HUES6 (cell line): ENCODE data around the gene SIK2.

Source experiments
- H3K27ac ChIP-seq: 2 replicates; pipeline ENCODE4 v1.7.0; 2013; ENCODE audit warnings: low read depth, mild to moderate bottlenecking, low read length, inconsistent platforms
- H3K27me3 ChIP-seq: 2 replicates; pipeline ENCODE4 v1.6.1; 2013; ENCODE audit warnings: low read length; ENCODE audit not compliant: control insufficient read depth, insufficient read depth
- H3K36me3 ChIP-seq: 2 replicates; pipeline ENCODE4 v1.6.1; 2013; ENCODE audit warnings: low read length; ENCODE audit not compliant: control insufficient read depth, insufficient read depth
- H3K4me1 ChIP-seq: 2 replicates; pipeline ENCODE4 v1.6.1; 2013; ENCODE audit warnings: low read length; ENCODE audit not compliant: control insufficient read depth, insufficient read depth
- H3K4me3 ChIP-seq: 2 replicates; pipeline ENCODE4 v1.5.1; 2013; ENCODE audit warnings: low read depth, low read length
- H3K9ac ChIP-seq: one replicate; pipeline ENCODE4 v1.6.1; 2013; ENCODE audit warnings: mild to moderate bottlenecking, low read length
- H3K9me3 ChIP-seq: 2 replicates; pipeline ENCODE4 v1.6.1; 2013; ENCODE audit warnings: low read depth, low read length; ENCODE audit not compliant: control insufficient read depth, insufficient read depth

Gene SIK2

DNA sequence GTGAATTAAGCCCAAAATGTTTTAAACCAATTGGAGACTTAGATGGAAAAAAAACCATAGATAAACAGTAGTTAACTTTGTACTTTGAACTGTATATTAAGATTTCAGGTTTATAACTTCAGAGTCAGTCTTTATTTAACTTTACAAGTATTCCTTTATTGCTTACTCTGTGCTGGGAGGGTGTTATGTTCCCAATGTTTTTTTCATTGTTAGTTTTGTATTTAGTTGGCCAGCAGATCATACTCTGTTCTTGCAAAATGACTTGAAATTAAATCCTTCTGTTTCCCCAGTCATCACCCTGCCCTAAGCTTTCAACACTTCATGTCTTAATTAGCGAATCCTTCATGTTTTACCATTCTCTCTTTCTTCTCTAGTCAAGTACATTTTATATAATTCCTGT lies 25.3 kb downstream of the SIK2 start:
- no peak overlapping the region for H3K4me3 ChIP-seq
- no peaks in the 10 kb centered on the region for H3K9me3 ChIP-seq
- no peaks in the 10 kb centered on the region for H3K4me1 ChIP-seq
- no peaks in the 10 kb centered on the region for H3K27me3 ChIP-seq
- H3K36me3 ChIP-seq: no peaks in the 10 kb centered on the region
- no peak overlapping the region for H3K9ac ChIP-seq
- no peak overlapping the region for H3K27ac ChIP-seq

DNA sequence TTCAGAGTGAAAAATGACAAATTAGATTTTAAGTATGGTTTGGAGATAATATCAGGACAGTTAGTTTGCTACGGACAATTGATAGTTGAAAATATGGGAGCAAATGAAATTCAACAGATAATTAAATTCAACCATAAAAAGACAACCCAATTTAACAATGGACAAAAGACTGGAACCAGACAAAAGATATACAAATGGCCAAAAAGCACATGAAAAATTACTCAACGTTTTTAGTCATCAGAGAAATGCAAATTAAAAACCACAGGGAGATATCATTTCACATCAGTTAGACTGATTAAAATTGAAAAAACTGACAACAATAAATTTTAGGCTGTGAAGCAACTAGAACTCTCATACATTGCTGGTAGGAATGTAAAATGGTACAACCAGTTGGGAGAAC lies 27.2 kb downstream of the SIK2 start:
- H3K27ac ChIP-seq: no peak overlapping the region
- no peaks in the 10 kb centered on the region for H3K27me3 ChIP-seq
- no peak overlapping the region for H3K4me3 ChIP-seq
- no peaks in the 10 kb centered on the region for H3K4me1 ChIP-seq
- H3K9me3 ChIP-seq: no peaks in the 10 kb centered on the region
- H3K36me3 ChIP-seq: no peaks in the 10 kb centered on the region
- H3K9ac ChIP-seq: no peak overlapping the region

DNA sequence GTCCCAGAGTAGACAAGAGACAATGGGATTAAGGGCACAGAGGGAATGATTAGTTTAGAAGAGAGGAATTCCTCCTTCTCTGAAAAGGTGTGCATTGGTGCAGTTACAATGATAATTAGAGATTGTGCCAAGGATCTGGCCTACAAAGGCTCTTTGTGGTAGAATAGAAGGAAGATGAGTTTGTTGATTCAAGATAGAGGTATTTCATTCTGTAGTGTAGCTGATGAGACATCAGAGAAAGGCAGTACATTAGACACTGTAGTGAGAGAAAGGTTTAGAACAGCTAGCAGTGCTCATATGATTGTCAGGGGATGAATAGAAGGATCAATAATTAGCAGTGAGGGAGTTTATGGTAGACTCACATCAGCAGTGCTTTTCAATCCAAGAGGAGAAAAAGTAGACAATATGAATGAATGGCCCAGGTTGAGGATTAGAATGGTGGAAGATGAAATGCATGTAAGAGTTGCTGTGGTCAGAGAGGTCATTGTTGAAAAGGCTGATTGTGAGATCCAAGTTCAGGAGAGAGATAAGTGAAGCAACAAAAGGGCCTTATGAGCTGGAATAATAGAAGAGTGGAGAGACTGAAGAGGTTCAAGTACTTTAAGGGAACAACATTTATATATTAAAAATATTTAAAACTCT lies 28.9 kb downstream of the SIK2 start:
- Histone ChIP-seq H3K27ac (no peak overlapping the region), H3K4me1 (no peaks in the 10 kb centered on the region), H3K4me3 (no peak overlapping the region)

DNA sequence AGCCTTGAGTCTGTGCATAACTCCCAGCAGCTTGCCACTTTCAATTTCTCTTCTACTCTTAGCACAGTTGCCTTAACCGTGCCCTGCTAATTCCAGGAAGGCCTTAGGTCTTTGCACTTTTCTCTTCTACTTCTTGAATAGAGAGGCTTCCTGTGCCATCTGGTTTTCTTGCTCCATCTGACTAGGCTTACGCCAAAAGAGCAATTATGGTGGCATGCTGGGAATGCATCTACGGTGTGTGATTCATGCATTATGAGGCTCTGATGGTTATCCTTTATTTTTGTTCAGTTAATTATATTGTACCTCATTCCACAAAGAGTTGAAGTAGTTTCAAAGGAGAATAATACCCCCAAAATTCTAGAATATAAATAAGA lies 29.4 kb downstream of the SIK2 start:
- H3K4me1 ChIP-seq: no peaks in the 10 kb centered on the region
- H3K9me3 ChIP-seq: no peaks in the 10 kb centered on the region
- no peak overlapping the region for H3K4me3 ChIP-seq
- H3K36me3 ChIP-seq: no peaks in the 10 kb centered on the region
- no peaks in the 10 kb centered on the region for H3K27me3 ChIP-seq
- no peak overlapping the region for H3K27ac ChIP-seq
- H3K9ac ChIP-seq: no peak overlapping the region

More for the DNA sequence above, 28.9 kb downstream of the SIK2 start:
- Histone ChIP-seq H3K27me3 (no peaks in the 10 kb centered on the region), H3K36me3 (no peaks in the 10 kb centered on the region), H3K9ac (no peak overlapping the region), H3K9me3 (no peaks in the 10 kb centered on the region)

DNA sequence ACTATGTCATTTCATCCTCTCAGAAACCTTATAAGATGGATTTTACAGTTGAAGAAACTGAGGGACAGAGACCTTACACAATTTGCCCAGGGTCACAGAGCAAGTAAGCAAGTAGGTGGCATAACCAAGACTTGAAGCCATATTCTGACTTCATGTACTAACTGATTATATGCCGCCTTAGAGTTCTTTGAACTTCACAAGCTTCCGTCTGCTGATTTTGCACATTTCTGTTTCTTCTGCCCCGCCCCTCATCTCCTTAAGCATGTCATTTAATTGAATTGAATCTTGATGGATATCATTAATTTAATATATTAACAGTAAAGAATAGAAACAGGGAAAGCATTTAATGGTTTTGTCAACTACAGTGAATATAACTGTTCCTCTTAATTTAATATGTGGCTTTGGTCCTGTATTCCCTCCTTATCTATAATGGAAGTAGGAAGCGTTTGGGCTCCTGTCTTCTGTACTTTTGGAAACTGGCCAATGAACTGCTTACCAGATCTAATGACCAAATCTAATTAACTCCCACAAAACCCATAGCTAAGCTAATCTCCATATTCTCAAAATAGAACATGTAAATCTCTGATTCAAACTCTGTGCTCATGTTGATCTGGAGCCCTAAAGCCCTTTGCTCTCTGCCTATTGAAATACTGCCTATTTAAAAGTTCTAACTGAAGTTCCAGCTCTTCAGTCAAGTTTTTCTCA lies 30.4 kb downstream of the SIK2 start:
- no peak overlapping the region for H3K9ac ChIP-seq
- no peak overlapping the region for H3K4me3 ChIP-seq
- no peaks in the 10 kb centered on the region for H3K36me3 ChIP-seq
- H3K27ac ChIP-seq: no peak overlapping the region
- no peaks in the 10 kb centered on the region for H3K9me3 ChIP-seq
- no peaks in the 10 kb centered on the region for H3K4me1 ChIP-seq
- H3K27me3 ChIP-seq: no peaks in the 10 kb centered on the region

DNA sequence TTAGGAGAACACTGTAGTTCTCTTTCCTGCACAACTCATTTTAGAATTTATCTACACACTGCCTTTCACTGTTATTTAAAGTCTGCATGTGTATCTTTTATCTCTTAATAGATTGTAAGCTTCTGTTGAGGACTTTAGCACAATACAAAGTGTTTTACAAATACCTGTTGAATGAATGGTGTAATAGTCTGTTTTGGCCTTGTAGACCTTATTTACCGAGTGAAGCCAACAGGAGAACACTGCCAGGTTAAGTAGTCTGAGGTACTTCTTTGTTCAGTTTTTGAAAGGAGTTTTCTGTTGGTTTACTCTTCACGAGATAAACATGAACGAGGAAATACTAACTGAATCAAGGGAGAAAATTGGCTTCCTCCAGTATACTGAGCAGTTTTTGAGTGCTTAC lies 31.0 kb downstream of the SIK2 start:
- no peaks in the 10 kb centered on the region for H3K9me3 ChIP-seq
- no peaks in the 10 kb centered on the region for H3K36me3 ChIP-seq
- no peaks in the 10 kb centered on the region for H3K27me3 ChIP-seq
- peaks cover 4% of the 10 kb centered on the region; the same call in 1 of the 2 replicates for H3K4me1 ChIP-seq
- H3K27ac ChIP-seq: no peak overlapping the region
- no peak overlapping the region for H3K4me3 ChIP-seq
- H3K9ac ChIP-seq: no peak overlapping the region

DNA sequence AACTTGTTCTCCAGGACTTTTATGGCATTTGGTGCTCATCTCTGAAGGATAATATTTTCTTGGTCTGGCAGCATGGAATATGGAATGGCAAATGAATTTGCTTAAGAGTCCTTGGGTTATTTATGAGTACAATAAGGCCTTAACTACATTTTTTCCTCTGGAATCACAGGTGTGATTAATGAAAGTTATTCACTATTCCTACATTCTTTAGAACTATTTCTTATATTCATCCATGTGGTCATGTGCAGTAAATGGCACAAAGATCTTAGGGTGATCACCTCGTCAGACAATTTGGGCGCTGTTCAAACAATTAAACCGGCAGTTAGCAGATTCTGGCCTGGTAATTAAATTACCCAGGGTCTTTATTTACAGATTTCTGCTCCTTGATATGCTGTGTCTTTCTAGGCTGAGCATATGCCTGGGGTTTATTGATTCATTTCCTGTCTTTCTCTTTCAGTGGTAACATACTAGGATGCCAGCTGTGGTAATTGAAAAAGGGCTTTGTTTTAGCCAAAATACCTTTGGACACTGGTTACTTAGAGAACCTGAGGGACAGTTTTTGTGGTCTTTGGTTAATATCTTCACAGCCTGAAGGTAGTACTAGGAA lies 31.6 kb downstream of the SIK2 start:
- H3K36me3 ChIP-seq: no peaks in the 10 kb centered on the region
- no peak overlapping the region for H3K4me3 ChIP-seq
- no peaks in the 10 kb centered on the region for H3K9me3 ChIP-seq
- no peaks in the 10 kb centered on the region for H3K27me3 ChIP-seq
- H3K27ac ChIP-seq: no peak overlapping the region
- peaks cover 5% of the 10 kb centered on the region; the same call in 1 of the 2 replicates for H3K4me1 ChIP-seq
- no peak overlapping the region for H3K9ac ChIP-seq

DNA sequence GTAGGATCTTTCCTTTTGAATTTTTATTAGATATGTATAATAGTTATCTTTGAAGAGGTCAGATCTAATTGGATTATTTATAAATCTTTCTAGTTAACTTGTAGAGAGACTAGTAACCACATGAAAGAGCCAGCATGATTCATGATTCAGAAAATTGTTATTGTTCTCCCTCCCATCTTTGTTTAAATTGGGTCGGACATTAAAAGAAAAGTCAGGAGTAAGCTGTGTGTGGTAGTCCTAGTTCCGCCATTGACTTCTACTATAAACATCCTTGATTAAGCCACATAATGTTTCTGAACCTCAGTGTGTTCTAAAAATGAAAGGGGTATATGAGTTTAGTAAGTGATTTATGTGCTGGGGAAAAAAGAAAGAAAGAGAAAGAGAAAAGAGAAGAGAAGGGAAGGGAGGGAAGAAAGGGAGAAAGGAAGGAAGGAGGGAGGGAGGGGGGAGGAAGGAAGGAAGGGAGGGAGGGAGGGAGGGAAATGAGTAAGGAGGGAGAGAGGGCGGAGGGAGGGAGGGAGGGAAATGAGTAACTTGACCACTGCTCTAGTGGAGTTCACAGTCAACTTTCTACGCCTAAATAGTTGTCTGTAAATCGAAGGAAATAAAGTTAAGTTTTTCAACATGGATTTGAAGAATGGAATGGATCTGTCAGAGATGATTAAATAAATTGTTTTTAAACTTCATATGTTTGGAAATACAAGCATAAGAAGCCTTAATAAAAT lies 32.9 kb downstream of the SIK2 start:
- Histone ChIP-seq H3K9me3 (no peaks in the 10 kb centered on the region), H3K4me3 (no peak overlapping the region), H3K4me1 (peaks cover 13% of the 10 kb centered on the region), H3K9ac (no peak overlapping the region), H3K27ac (no peak overlapping the region), H3K36me3 (no peaks in the 10 kb centered on the region), H3K27me3 (no peaks in the 10 kb centered on the region)

DNA sequence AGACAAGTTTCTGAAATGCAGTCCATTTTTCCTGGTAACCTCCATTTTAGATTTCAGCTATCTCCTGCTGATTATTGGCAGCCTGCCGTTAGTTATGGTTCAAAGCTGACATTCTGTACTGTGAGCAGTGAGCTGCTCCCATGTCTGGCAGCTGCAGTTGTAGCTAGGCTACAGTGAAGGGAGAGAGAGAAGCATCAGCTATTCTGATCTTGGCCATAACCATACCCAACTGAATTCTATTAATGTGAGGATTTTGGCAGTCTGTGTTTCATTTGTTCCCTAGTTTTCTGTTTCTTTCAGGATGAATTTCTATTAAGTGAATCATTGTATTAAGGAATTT lies 33.4 kb downstream of the SIK2 start:
- no peaks in the 10 kb centered on the region for H3K36me3 ChIP-seq
- H3K4me1 ChIP-seq: peaks cover 15% of the 10 kb centered on the region
- H3K4me3 ChIP-seq: no peak overlapping the region
- H3K9me3 ChIP-seq: no peaks in the 10 kb centered on the region
- no peak overlapping the region for H3K27ac ChIP-seq
- H3K27me3 ChIP-seq: no peaks in the 10 kb centered on the region
- no peak overlapping the region for H3K9ac ChIP-seq

DNA sequence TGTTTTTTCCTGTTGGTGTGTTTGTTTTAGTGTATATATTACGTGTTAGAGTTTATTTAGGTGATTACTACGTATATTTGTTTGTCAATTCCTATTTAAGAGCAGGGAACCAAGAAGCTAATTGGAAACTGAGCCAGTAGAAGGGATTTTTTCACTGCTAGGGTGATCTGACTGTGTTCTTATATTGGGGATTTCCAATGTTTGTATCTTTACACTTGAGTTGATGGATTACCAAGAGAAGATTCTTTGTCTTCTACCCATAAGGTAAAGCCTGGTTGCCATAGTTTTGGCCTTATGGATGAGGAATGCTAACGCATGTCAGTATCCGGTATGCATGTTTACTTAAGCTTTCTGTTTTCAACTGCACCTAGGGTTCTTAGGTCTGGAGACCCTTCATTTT lies 35.6 kb downstream of the SIK2 start:
- H3K27ac ChIP-seq: no peak overlapping the region
- H3K4me1 ChIP-seq: peaks cover 20% of the 10 kb centered on the region
- no peak overlapping the region for H3K4me3 ChIP-seq
- H3K9ac ChIP-seq: no peak overlapping the region
- no peaks in the 10 kb centered on the region for H3K36me3 ChIP-seq
- no peaks in the 10 kb centered on the region for H3K27me3 ChIP-seq
- no peaks in the 10 kb centered on the region for H3K9me3 ChIP-seq
